HepG2 (cell line): ENCODE data around the gene BCO2. TPM values are rescaled to one million over a fixed set of nuclear protein-coding genes. Genes with fewer than 3 reads are reported as not detected.

Experiments used
- ATAC-seq: fragments of 200-7000 bp; cut with Tn5 transposase; 3 replicates; pipeline ENCODE4 v1.9.1; 2020; ENCODE audit warnings: mild to moderate bottlenecking, moderate library complexity
- BruUV-seq: library from RNA; stranded (reverse); fragments of 400-500 nt; replicated peaks from 2 replicates; lab custom pipeline; 2021; lab: Mats Ljungman, UMichigan
- CTCF ChIA-PET: fragments of 300-600 bp; formaldehyde crosslinking; extraction: SDS; loops from one replicate; lab custom pipeline; 2021; ENCODE audit warnings: low total read pairs, inconsistent platforms, low intra/inter-chr PET ratio; lab: Yijun Ruan, JAX
- POLR2A ChIA-PET: fragments of 350-600 bp; sonication (Branson Sonifier 250); formaldehyde crosslinking; loops from one replicate; lab custom pipeline; 2020; ENCODE audit warnings: antibody characterized with exemption, inconsistent platforms; lab: Yijun Ruan, JAX
- DNase-seq: peaks from one replicate; pipeline ENCODE4 v3.0.0-alpha.2; 2015; ENCODE audit warnings: low spot score
- FAIRE-seq: peaks from 3 replicates; lab custom pipeline; 2011; peaks lifted over from hg19 to GRCh38; lab: Jason Lieb, UNC
- H2AFZ ChIP-seq: one replicate; pipeline ENCODE4 v1.6.1; 2011; ENCODE audit warnings: low read length, inconsistent platforms
- H3K27ac ChIP-seq: fragments of 300-600 bp; 3 replicates; pipeline ENCODE4 v1.8.0; 2011; ENCODE audit warnings: mixed run types, mild to moderate bottlenecking, mixed read lengths, low read length, inconsistent platforms; ENCODE audit not compliant: insufficient read depth; ENCODE audit errors: extremely low read length
- H3K27me3 ChIP-seq, 2 experiments: fragments of 200-600 bp in 1 of 2; 2 replicates in 1 of 2; 3 replicates in 1 of 2; pipeline versions ENCODE4 v1.6.0 to v1.8.0; 2011; ENCODE audit warnings: low read length in 2 of 2, mild to moderate bottlenecking in 2 of 2, moderate library complexity in 2 of 2, inconsistent platforms in 1 of 2; ENCODE audit not compliant: insufficient read depth in 2 of 2, control insufficient read depth in 1 of 2
- H3K36me3 ChIP-seq, 2 experiments: fragments of 200-600 bp in 1 of 2; replicated peaks in 1 of 2; 2 replicates in 1 of 2; 3 replicates in 1 of 2; pipeline versions ENCODE4 v1.5.1 to v1.8.0; 2011; ENCODE audit warnings: low read length in 2 of 2, inconsistent platforms in 1 of 2; ENCODE audit not compliant: insufficient read depth in 2 of 2, control insufficient read depth in 1 of 2
- H3K4me1 ChIP-seq: 2 replicates; pipeline ENCODE4 v1.5.1; 2012; ENCODE audit warnings: low read length, inconsistent platforms; ENCODE audit not compliant: insufficient read depth
- H3K4me2 ChIP-seq: 2 replicates; pipeline ENCODE4 v1.6.0; 2011; ENCODE audit warnings: low read depth, low read length, inconsistent platforms
- H3K4me3 ChIP-seq, 3 experiments: fragments of 200-600 bp in 1 of 3; sonication (generic), shearing (Covaris generic) in 1 of 3; replicated peaks in 1 of 3; 2 replicates each; pipeline ENCODE4 v1.5.1; 2011 to 2016; ENCODE audit warnings: low read length in 3 of 3, inconsistent platforms in 2 of 3, low read depth in 2 of 3, mild to moderate bottlenecking in 2 of 3, control low read depth in 1 of 3, mixed read lengths in 1 of 3; ENCODE audit not compliant: insufficient read depth in 1 of 3
- H3K79me2 ChIP-seq: one replicate; pipeline ENCODE4 v1.6.1; 2011; ENCODE audit warnings: low read length, inconsistent platforms; ENCODE audit not compliant: insufficient read depth
- H3K9ac ChIP-seq: 2 replicates; pipeline ENCODE4 v1.6.0; 2011; ENCODE audit warnings: mild to moderate bottlenecking, low read depth, low read length, inconsistent platforms; ENCODE audit not compliant: insufficient read depth
- H3K9me3 ChIP-seq: 2 replicates; pipeline ENCODE4 v1.5.1; 2012; ENCODE audit warnings: mild to moderate bottlenecking, low read length
- H4K20me1 ChIP-seq: 2 replicates; pipeline ENCODE4 v1.6.0; 2011; ENCODE audit warnings: inconsistent platforms, mild to moderate bottlenecking, low read length, moderate library complexity; ENCODE audit not compliant: insufficient read depth
- CEBPG ChIP-seq: IDR thresholded peaks from 2 replicates; pipeline ENCODE4 v1.6.1; 2016
- ETV5 ChIP-seq: IDR thresholded peaks from 2 replicates; pipeline ENCODE4 v1.6.1; 2018; ENCODE audit warnings: missing biosample characterization, missing genetic modification reagents, inconsistent platforms, borderline replicate concordance
- HHEX ChIP-seq: IDR thresholded peaks from 2 replicates; pipeline ENCODE4 v1.6.1; 2016; ENCODE audit warnings: control low read depth
- MED8 ChIP-seq: sonication (generic); formaldehyde crosslinking; IDR thresholded peaks from 2 replicates; pipeline ENCODE4 v1.8.1; 2023; ENCODE audit warnings: mild to moderate bottlenecking, missing genetic modification reagents; ENCODE audit not compliant: insufficient replicate concordance
- RBAK ChIP-seq: sonication (generic); formaldehyde crosslinking; IDR thresholded peaks from 2 replicates; pipeline ENCODE4 v1.5.1; 2020; ENCODE audit warnings: mild to moderate bottlenecking, missing genetic modification reagents
- RELA ChIP-seq: sonication (generic); formaldehyde crosslinking; IDR thresholded peaks from 2 replicates; pipeline ENCODE4 v1.4.0; 2020; ENCODE audit warnings: missing genetic modification reagents
- SOX5 ChIP-seq: IDR thresholded peaks from 2 replicates; pipeline ENCODE4 v1.6.1; 2016; ENCODE audit warnings: borderline replicate concordance
- YEATS4 ChIP-seq: sonication (generic); formaldehyde crosslinking; IDR thresholded peaks from 2 replicates; pipeline ENCODE4 v1.4.0; 2020; ENCODE audit warnings: missing genetic modification reagents, borderline replicate concordance
- ZBTB21 ChIP-seq: sonication (generic); formaldehyde crosslinking; IDR thresholded peaks from 2 replicates; pipeline ENCODE4 v1.4.0; 2020; ENCODE audit warnings: missing genetic modification reagents
- ZBTB42 ChIP-seq: sonication (generic); formaldehyde crosslinking; IDR thresholded peaks from 2 replicates; pipeline ENCODE4 v1.5.0; 2020; ENCODE audit warnings: mild to moderate bottlenecking, missing genetic modification reagents
- ZFP36L2 ChIP-seq: sonication (generic); formaldehyde crosslinking; IDR thresholded peaks from 2 replicates; pipeline ENCODE4 v1.4.0; 2020; ENCODE audit warnings: missing genetic modification reagents
- ZNF143 ChIP-seq: sonication (generic); formaldehyde crosslinking; IDR thresholded peaks from 2 replicates; pipeline ENCODE4 v1.4.0; 2020; ENCODE audit warnings: missing genetic modification reagents
- ZNF337 ChIP-seq: sonication (generic); formaldehyde crosslinking; IDR thresholded peaks from 2 replicates; pipeline ENCODE4 v1.5.1; 2020; ENCODE audit warnings: missing genetic modification reagents, low read depth, mild to moderate bottlenecking, borderline replicate concordance
- ZNF34 ChIP-seq: sonication (generic); formaldehyde crosslinking; IDR thresholded peaks from 2 replicates; pipeline ENCODE4 v1.4.0; 2020; ENCODE audit warnings: mild to moderate bottlenecking, missing genetic modification reagents, borderline replicate concordance
- ZNF839 ChIP-seq: sonication (generic); formaldehyde crosslinking; IDR thresholded peaks from 2 replicates; pipeline ENCODE4 v1.4.0; 2020; ENCODE audit warnings: missing genetic modification reagents, mild to moderate bottlenecking, borderline replicate concordance
- WGBS: methylation state at CpG from one replicate; pipeline ENCODE4 v1.1.6; 2017; ENCODE audit warnings: low lambda C conversion rate; 5-methylcytosine and 5-hydroxymethylcytosine counted together
- in situ Hi-C: cut with HindIII; loops from 2 replicates; pipeline ENCODE4 v1.10.0; 2017; ENCODE audit warnings: low pct_unique_long_range_greater_than_20kb; ENCODE audit not compliant: extremely low pct_ligation_motif_present
- intact Hi-C: fragments of 100-400 bp; cut with micrococcal nuclease; formaldehyde crosslinking; loops from one replicate; pipeline ENCODE4 v1.10.0; 2022; ENCODE audit not compliant: unreplicated experiment
- polyA plus RNA-seq, 8 experiments: library from polyadenylated mRNA; depleted of rRNA in 3 of 8; stranded (reverse) in 7 of 8; unstranded in 1 of 8; fragments of >200 nt; fragmentation: Illumina TruSeq in 4 of 8; extraction: Trizol in 4 of 8; gene quantifications; 2 replicates each; pipeline versions ENCODE4 v1.2.1 to v1.2.3, GENCODE V29; 2011 to 2016; ENCODE audit warnings: low read depth in 4 of 8, missing spikeins in 1 of 8, mixed read lengths in 1 of 8; ENCODE audit not compliant: insufficient read depth in 1 of 8
- total RNA-seq, 5 experiments: library from RNA; depleted of rRNA; stranded (reverse); fragments of >200 nt; fragmentation: Illumina TruSeq; extraction: Trizol; gene quantifications; 2 replicates each; pipeline ENCODE4 v1.2.3, GENCODE V29; 2016; ENCODE audit warnings: low read depth in 1 of 5
- TF ChIP-seq, protein P1 (sequence below): sonication (generic); formaldehyde crosslinking; IDR thresholded peaks from 2 replicates; pipeline ENCODE4 v1.4.0; 2020; ENCODE audit warnings: low read depth, mild to moderate bottlenecking, missing genetic modification reagents
- TF ChIP-seq, protein P2 (sequence below): sonication (generic); formaldehyde crosslinking; conservative IDR thresholded peaks from 2 replicates; pipeline ENCODE4 v1.5.0; 2020; ENCODE audit warnings: missing genetic modification reagents

Gene BCO2
- total and polyA plus RNA-seq, 2 of the 13 experiments (the other 11 are each of a cell fraction or from before 2014, with no cell fraction given), result 0.38 to 0.58 TPM

- ATAC-seq (no peak), FAIRE-seq (no peak), DNase-seq (no peak)
- no peaks in the 10 kb centered on the region for H3K79me2 ChIP-seq
- H3K36me3 ChIP-seq, result no peaks in the 10 kb centered on the region
- 82% methylated on average over 7 of the region's 7 CpGs for WGBS
- ChIA-PET CTCF (no interaction called here), POLR2A (no interaction called here)
- H3K9me3 ChIP-seq, result no peaks in the 10 kb centered on the region
- no peak overlapping the region for H3K4me2 ChIP-seq
- no TSS peak for BruUV-seq
- peaks cover 48% of the 10 kb centered on the region for H3K4me1 ChIP-seq
- in situ Hi-C loops, result no loop called here
- H4K20me1 ChIP-seq, result no peaks in the 10 kb centered on the region
- H3K27me3 ChIP-seq, result no peaks in the 10 kb centered on the region
- TF ChIP-seq ZFP36L2 (CRISPR knock-in tag), result no peak
- no peak for TF ChIP-seq RELA (CRISPR knock-in tag)
- no peak for TF ChIP-seq RBAK (CRISPR knock-in tag)
- TF ChIP-seq ZNF143, result no peak
- no peak for TF ChIP-seq MED8 (CRISPR knock-in tag)
- TF ChIP-seq ZBTB21 (CRISPR knock-in tag), result no peak
- no peak for TF ChIP-seq ZBTB42 (CRISPR knock-in tag)
- no peak for TF ChIP-seq ZNF839 (CRISPR knock-in tag)
- TF ChIP-seq, protein P1, sequence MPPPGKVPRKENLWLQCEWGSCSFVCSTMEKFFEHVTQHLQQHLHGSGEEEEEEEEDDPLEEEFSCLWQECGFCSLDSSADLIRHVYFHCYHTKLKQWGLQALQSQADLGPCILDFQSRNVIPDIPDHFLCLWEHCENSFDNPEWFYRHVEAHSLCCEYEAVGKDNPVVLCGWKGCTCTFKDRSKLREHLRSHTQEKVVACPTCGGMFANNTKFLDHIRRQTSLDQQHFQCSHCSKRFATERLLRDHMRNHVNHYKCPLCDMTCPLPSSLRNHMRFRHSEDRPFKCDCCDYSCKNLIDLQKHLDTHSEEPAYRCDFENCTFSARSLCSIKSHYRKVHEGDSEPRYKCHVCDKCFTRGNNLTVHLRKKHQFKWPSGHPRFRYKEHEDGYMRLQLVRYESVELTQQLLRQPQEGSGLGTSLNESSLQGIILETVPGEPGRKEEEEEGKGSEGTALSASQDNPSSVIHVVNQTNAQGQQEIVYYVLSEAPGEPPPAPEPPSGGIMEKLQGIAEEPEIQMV (CRISPR knock-in tag), result no peak
- no peak for TF ChIP-seq CEBPG
- TF ChIP-seq, protein P2, sequence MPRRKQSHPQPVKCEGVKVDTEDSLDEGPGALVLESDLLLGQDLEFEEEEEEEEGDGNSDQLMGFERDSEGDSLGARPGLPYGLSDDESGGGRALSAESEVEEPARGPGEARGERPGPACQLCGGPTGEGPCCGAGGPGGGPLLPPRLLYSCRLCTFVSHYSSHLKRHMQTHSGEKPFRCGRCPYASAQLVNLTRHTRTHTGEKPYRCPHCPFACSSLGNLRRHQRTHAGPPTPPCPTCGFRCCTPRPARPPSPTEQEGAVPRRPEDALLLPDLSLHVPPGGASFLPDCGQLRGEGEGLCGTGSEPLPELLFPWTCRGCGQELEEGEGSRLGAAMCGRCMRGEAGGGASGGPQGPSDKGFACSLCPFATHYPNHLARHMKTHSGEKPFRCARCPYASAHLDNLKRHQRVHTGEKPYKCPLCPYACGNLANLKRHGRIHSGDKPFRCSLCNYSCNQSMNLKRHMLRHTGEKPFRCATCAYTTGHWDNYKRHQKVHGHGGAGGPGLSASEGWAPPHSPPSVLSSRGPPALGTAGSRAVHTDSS (CRISPR knock-in tag), result no peak
- TF ChIP-seq ZNF337 (CRISPR knock-in tag), result no peak
- TF ChIP-seq SOX5 (CRISPR knock-in tag), result no peak
- TF ChIP-seq ZNF34, result no peak
- no peak for TF ChIP-seq ETV5 (CRISPR knock-in tag)
- no peak for TF ChIP-seq HHEX (CRISPR knock-in tag)
- no peak for TF ChIP-seq YEATS4 (CRISPR knock-in tag)
- no peak overlapping the region for H3K9ac ChIP-seq
- no peak overlapping the region for H3K27ac ChIP-seq
- intact Hi-C loops, result no loop called here
- H3K4me3 ChIP-seq, result no peak overlapping the region
- no peak overlapping the region for H2AFZ ChIP-seq
Observed at GRCh38 chr11:112159098-112160065, 15.9 kb upstream of the BCO2 start.
